Activated B cell treated with CpG ODN at 0.5 μM for 24 hours (primary cell): Measurements from ENCODE around the gene OCA2. TPM values are rescaled to one million over a fixed set of nuclear protein-coding genes. Genes with fewer than 3 reads are reported as not detected.
"Not testable (repeated sequence)": the region's sequence is repeated elsewhere in the genome, so short reads cannot be mapped to it uniquely, and the experiment has no call there.

Experiments used
- ATAC-seq: fragments of 200-7000 bp; cut with Tn5 transposase; one replicate; pipeline ENCODE4 v1.10.0; 2021; ENCODE audit warnings: low read depth, mild to moderate bottlenecking, moderate library complexity
- CTCF ChIA-PET: fragments of 350-600 bp; sonication (Branson Sonifier 250); formaldehyde crosslinking; loops from one replicate; lab custom pipeline; 2021; ENCODE audit warnings: antibody characterized with exemption; lab: Charles Lee
- POLR2A ChIA-PET: fragments of 350-600 bp; sonication (Branson Sonifier 250); formaldehyde crosslinking; loops from one replicate; lab custom pipeline; 2021; ENCODE audit warnings: antibody characterized with exemption; lab: Charles Lee
- DNase-seq: peaks from one replicate; pipeline ENCODE4 v3.0.0; 2022
- H3K27ac Mint-ChIP-seq: one replicate; pipeline ENCODE4 v1.8.0; 2020; ENCODE audit warnings: mixed read lengths
- H3K27me3 Mint-ChIP-seq: one replicate; pipeline ENCODE4 v1.8.0; 2021; ENCODE audit warnings: mixed read lengths
- H3K36me3 Mint-ChIP-seq: one replicate; pipeline ENCODE4 v1.8.0; 2021; ENCODE audit warnings: low read depth, mixed read lengths
- H3K4me1 Mint-ChIP-seq: one replicate; pipeline ENCODE4 v1.8.0; 2021; ENCODE audit warnings: mixed read lengths
- H3K4me3 Mint-ChIP-seq: one replicate; pipeline ENCODE4 v1.8.0; 2020; ENCODE audit warnings: mild to moderate bottlenecking, mixed read lengths
- H3K9me3 Mint-ChIP-seq: one replicate; pipeline ENCODE4 v1.8.0; 2020; ENCODE audit warnings: mixed read lengths
- CTCF ChIP-seq: fragments of 200-600 bp; IDR thresholded peaks from one replicate; pipeline ENCODE4 v1.8.0; 2022; ENCODE audit warnings: antibody characterized with exemption, mild to moderate bottlenecking
- intact Hi-C: fragments of 100-400 bp; cut with micrococcal nuclease; formaldehyde crosslinking; loops from one replicate; pipeline ENCODE4 v1.15.1; 2024
- total RNA-seq: library from RNA; stranded (reverse); gene quantifications from 2 replicates; pipeline ENCODE4 v1.2.3, GENCODE V29; 2022

The OCA2 gene
- total RNA-seq, 1 donor from 2014 or later, result not detected

GRCh38 chr15:27770086-27770607, 329.0 kb downstream of the OCA2 start:
- no peak for TF ChIP-seq CTCF
- H3K9me3 Mint-ChIP-seq, result peaks cover 8% of the 10 kb centered on the region
- ChIA-PET CTCF (no interaction called here), POLR2A (no interaction called here)
- DNase-seq, result no peak
- no peak overlapping the region for H3K27ac Mint-ChIP-seq
- no peak overlapping the region for H3K4me3 Mint-ChIP-seq
- H3K4me1 Mint-ChIP-seq, result no peaks in the 10 kb centered on the region
- H3K36me3 Mint-ChIP-seq, result no peaks in the 10 kb centered on the region
- intact Hi-C loops, result no loop called here
- H3K27me3 Mint-ChIP-seq, result no peaks in the 10 kb centered on the region
- ATAC-seq, result no peak

- Mint-ChIP-seq H3K4me1 (no peaks in the 10 kb centered on the region), H3K27ac (no peak overlapping the region), H3K27me3 (no peaks in the 10 kb centered on the region), H3K4me3 (no peak overlapping the region), H3K9me3 (peaks cover 8% of the 10 kb centered on the region), H3K36me3 (no peaks in the 10 kb centered on the region)
- intact Hi-C loops, result no loop called here
- no peak for TF ChIP-seq CTCF
- DNase-seq (no peak), ATAC-seq (no peak)
- CTCF ChIA-PET, result no interaction called here
- POLR2A ChIA-PET, result no interaction called here
These were observed 329.5 kb downstream of the OCA2 start for GRCh38 chr15:27769652-27770051.

GRCh38 chr15:27768732-27769475, 330.2 kb downstream of the OCA2 start:
- Mint-ChIP-seq H3K4me3 (no peak overlapping the region), H3K27ac (no peak overlapping the region), H3K36me3 (no peaks in the 10 kb centered on the region), H3K9me3 (peaks cover 6% of the 10 kb centered on the region), H3K4me1 (no peaks in the 10 kb centered on the region), H3K27me3 (no peaks in the 10 kb centered on the region)
- DNase-seq (no peak), ATAC-seq (no peak)
- POLR2A ChIA-PET, result no interaction called here
- intact Hi-C loops, result no loop called here
- no peak for TF ChIP-seq CTCF
- CTCF ChIA-PET, result no interaction called here

GRCh38 chr15:27767918-27768640, 331.0 kb downstream of the OCA2 start:
- Mint-ChIP-seq H3K9me3 (peaks cover 6% of the 10 kb centered on the region), H3K36me3 (no peaks in the 10 kb centered on the region), H3K4me3 (no peak overlapping the region), H3K4me1 (no peaks in the 10 kb centered on the region), H3K27ac (no peak overlapping the region), H3K27me3 (no peaks in the 10 kb centered on the region)
- no peak for ATAC-seq
- DNase-seq, result no peak
- ChIA-PET POLR2A (no interaction called here), CTCF (no interaction called here)
- TF ChIP-seq CTCF, result no peak
- intact Hi-C loops, result no loop called here

GRCh38 chr15:27767430-27767829, 331.7 kb downstream of the OCA2 start:
- H3K9me3 Mint-ChIP-seq, POLR2A ChIA-PET, ATAC-seq, H3K27ac Mint-ChIP-seq, H3K27me3 Mint-ChIP-seq, H3K36me3 Mint-ChIP-seq, CTCF ChIA-PET, intact Hi-C loops, DNase-seq, H3K4me1 Mint-ChIP-seq, H3K4me3 Mint-ChIP-seq: not testable (repeated sequence)
